ENCODE measurements around the gene GPA33.

Gene GPA33

GRCh38 chr1:167090314-167090942 lies at the start of gene GPA33:
TSS of gene GPA33 (minus strand) at chr1:167090377. CDS start at chr1:167090287, 90 bp downstream.
- DNase-seq (ENCODE audit: extremely low spot score, insufficient read length, low read depth) = no peak
- FAIRE-seq = no peak

- FAIRE-seq (no peak), DNase-seq (ENCODE audit: extremely low spot score, insufficient read length, low read depth) (no peak)
Observed at GRCh38 chr1:167138703-167139102, 48.5 kb upstream of the GPA33 start.

GRCh38 chr1:167137793-167138510 lies 47.8 kb upstream of the GPA33 start:
- FAIRE-seq (no peak), DNase-seq (ENCODE audit: extremely low spot score, insufficient read length, low read depth) (no peak)

GRCh38 chr1:167137332-167137781 lies 47.2 kb upstream of the GPA33 start:
- FAIRE-seq (no peak), DNase-seq (ENCODE audit: extremely low spot score, insufficient read length, low read depth) (no peak)

- FAIRE-seq (no peak), DNase-seq (ENCODE audit: extremely low spot score, insufficient read length, low read depth) (no peak)
Observed at GRCh38 chr1:167136806-167137205, 46.6 kb upstream of the GPA33 start.

GRCh38 chr1:167136191-167136614 lies 46.0 kb upstream of the GPA33 start:
- FAIRE-seq (no peak), DNase-seq (ENCODE audit: extremely low spot score, insufficient read length, low read depth) (no peak)

- FAIRE-seq (no peak), DNase-seq (ENCODE audit: extremely low spot score, insufficient read length, low read depth) (no peak)
Observed at GRCh38 chr1:167135281-167135840, 45.2 kb upstream of the GPA33 start.

- DNase-seq (ENCODE audit: extremely low spot score, insufficient read length, low read depth) = no peak
- FAIRE-seq = no peak
Observed at GRCh38 chr1:167132301-167133010, 42.3 kb upstream of the GPA33 start.

GRCh38 chr1:167130829-167131510 lies 40.8 kb upstream of the GPA33 start:
- DNase-seq (ENCODE audit: extremely low spot score, insufficient read length, low read depth) (no peak), FAIRE-seq (no peak)

GRCh38 chr1:167128261-167129227 lies 38.4 kb upstream of the GPA33 start:
- no peak for DNase-seq (ENCODE audit: extremely low spot score, insufficient read length, low read depth)
- FAIRE-seq = no peak

- DNase-seq (ENCODE audit: extremely low spot score, insufficient read length, low read depth) = no peak
- FAIRE-seq = no peak
Observed at GRCh38 chr1:167127661-167128060, 37.5 kb upstream of the GPA33 start.

GRCh38 chr1:167127236-167127635 lies 37.1 kb upstream of the GPA33 start:
- FAIRE-seq = no peak
- DNase-seq (ENCODE audit: extremely low spot score, insufficient read length, low read depth) = no peak

GRCh38 chr1:167126811-167127210 lies 36.6 kb upstream of the GPA33 start:
- DNase-seq (ENCODE audit: extremely low spot score, insufficient read length, low read depth) = no peak
- FAIRE-seq = no peak

GRCh38 chr1:167126317-167126716 lies 36.1 kb upstream of the GPA33 start:
- FAIRE-seq = no peak
- no peak for DNase-seq (ENCODE audit: extremely low spot score, insufficient read length, low read depth)

GRCh38 chr1:167122568-167122967 lies 32.4 kb upstream of the GPA33 start:
- FAIRE-seq (no peak), DNase-seq (ENCODE audit: extremely low spot score, insufficient read length, low read depth) (no peak)

- DNase-seq (ENCODE audit: extremely low spot score, insufficient read length, low read depth) (no peak), FAIRE-seq (no peak)
Observed at GRCh38 chr1:167122121-167122480, 31.9 kb upstream of the GPA33 start.

- DNase-seq (ENCODE audit: extremely low spot score, insufficient read length, low read depth) = no peak
- no peak for FAIRE-seq
Observed at GRCh38 chr1:167121375-167122120, 31.4 kb upstream of the GPA33 start.

GRCh38 chr1:167120899-167121298 lies 30.7 kb upstream of the GPA33 start:
- no peak for FAIRE-seq

More at GRCh38 chr1:167120899-167121298, 30.7 kb upstream of the GPA33 start:
- DNase-seq (ENCODE audit: extremely low spot score, insufficient read length, low read depth) = no peak
